PC-3 (cell line): Measurements from ENCODE around the gene TREML4.

Source experiments
- EZH2 ChIP-seq: fragments of 300-600 bp; sonication (generic); IDR thresholded peaks from one replicate; pipeline ENCODE4 v1.6.1; 2017; ENCODE audit warnings: antibody characterized with exemption, mild to moderate bottlenecking, low read length; ENCODE audit not compliant: unreplicated experiment
- TF ChIP-seq, protein P1 (sequence below): fragments of 300-600 bp; sonication (generic); conservative IDR thresholded peaks from 2 replicates; pipeline ENCODE4 v1.5.1; 2017; ENCODE audit warnings: antibody characterized with exemption, low read depth, mild to moderate bottlenecking, low read length

DNA sequence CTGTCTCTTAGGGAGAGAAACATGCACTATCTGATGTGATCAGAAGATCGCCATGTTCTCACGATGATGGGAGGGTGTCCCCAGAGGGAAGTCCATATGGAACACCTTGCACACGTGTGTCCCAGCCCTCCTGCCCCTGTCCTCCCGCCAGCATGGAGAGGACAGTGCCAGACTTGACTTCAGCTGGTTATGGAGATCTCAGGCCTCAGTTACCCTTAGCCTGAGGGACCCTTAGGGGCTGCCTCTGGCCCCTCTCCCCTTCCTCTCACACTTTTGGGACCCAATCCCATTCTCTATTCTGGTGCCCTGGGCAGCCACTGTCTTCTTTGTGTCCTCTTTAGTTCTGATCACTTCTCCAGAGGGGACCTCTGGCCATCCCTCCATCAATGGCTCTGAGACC lies 1.6 kb downstream of the TREML4 start:
- TF ChIP-seq, protein P1, sequence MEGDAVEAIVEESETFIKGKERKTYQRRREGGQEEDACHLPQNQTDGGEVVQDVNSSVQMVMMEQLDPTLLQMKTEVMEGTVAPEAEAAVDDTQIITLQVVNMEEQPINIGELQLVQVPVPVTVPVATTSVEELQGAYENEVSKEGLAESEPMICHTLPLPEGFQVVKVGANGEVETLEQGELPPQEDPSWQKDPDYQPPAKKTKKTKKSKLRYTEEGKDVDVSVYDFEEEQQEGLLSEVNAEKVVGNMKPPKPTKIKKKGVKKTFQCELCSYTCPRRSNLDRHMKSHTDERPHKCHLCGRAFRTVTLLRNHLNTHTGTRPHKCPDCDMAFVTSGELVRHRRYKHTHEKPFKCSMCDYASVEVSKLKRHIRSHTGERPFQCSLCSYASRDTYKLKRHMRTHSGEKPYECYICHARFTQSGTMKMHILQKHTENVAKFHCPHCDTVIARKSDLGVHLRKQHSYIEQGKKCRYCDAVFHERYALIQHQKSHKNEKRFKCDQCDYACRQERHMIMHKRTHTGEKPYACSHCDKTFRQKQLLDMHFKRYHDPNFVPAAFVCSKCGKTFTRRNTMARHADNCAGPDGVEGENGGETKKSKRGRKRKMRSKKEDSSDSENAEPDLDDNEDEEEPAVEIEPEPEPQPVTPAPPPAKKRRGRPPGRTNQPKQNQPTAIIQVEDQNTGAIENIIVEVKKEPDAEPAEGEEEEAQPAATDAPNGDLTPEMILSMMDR, result no peak
- TF ChIP-seq EZH2, result no peak
